HG03095 (cell line): Measurements from ENCODE around the gene DEFB121.
"Not testable (repeated sequence)": the region's sequence is repeated elsewhere in the genome, so short reads cannot be mapped to it uniquely, and the experiment has no call there.

Experiments used
- ATAC-seq: cut with Tn5 transposase; IDR thresholded peaks from one replicate; pipeline ENCODE4 v1.9.1; 2021; ENCODE audit warnings: moderate library complexity; ENCODE audit not compliant: unreplicated experiment

DEFB121 gene

GRCh38 chr20:31364272-31364671 is 41.7 kb downstream of the DEFB121 start:
- not testable (repeated sequence) for ATAC-seq

- no peak for ATAC-seq
Observed at GRCh38 chr20:31363295-31363694, 42.7 kb downstream of the DEFB121 start.

- ATAC-seq, result no peak
Observed at GRCh38 chr20:31355981-31356380, 50.0 kb downstream of the DEFB121 start.
